K562 (cell line): ENCODE measurements around the gene PEX13.

Experiments used
- BDP1 ChIP-seq: IDR thresholded peaks from 3 replicates; pipeline ENCODE4 v1.6.1; 2011; ENCODE audit not compliant: insufficient read length, insufficient read depth
- CTCF ChIP-seq, 3 experiments: IDR thresholded peaks in 2 of 3; conservative IDR thresholded peaks in 1 of 3; 2 replicates each; pipeline ENCODE4 v1.5.1; 2011 to 2012; ENCODE audit warnings: low read length in 3 of 3, mild to moderate bottlenecking in 3 of 3, control low read depth in 2 of 3, improper control_type of control experiment in 1 of 3, inconsistent platforms in 1 of 3, low read depth in 1 of 3, mixed read lengths in 1 of 3, moderate library complexity in 1 of 3; ENCODE audit not compliant: insufficient read depth in 2 of 3
- GABPB1 ChIP-seq: sonication (generic); formaldehyde crosslinking; IDR thresholded peaks from 2 replicates; pipeline ENCODE4 v1.8.0; 2022; ENCODE audit warnings: mild to moderate bottlenecking, missing genetic modification reagents
- KLF6 ChIP-seq: fragments of 250-450 bp; sonication (Bioruptor Pico); IDR thresholded peaks from 2 replicates; pipeline ENCODE4 v1.4.0; 2020; ENCODE audit warnings: mild to moderate bottlenecking, moderate library complexity, borderline replicate concordance
- NBN ChIP-seq: fragments of 450-650 bp; IDR thresholded peaks from 2 replicates; pipeline ENCODE4 v1.6.1; 2016; ENCODE audit warnings: low read depth, mild to moderate bottlenecking
- RCOR1 ChIP-seq, 2 experiments: IDR thresholded peaks; 2 replicates each; pipeline ENCODE4 v1.6.1; 2012; ENCODE audit warnings: low read depth in 2 of 2, low read length in 2 of 2, borderline replicate concordance in 1 of 2, improper control_type of control experiment in 1 of 2
- ZNF224 ChIP-seq: sonication (generic); formaldehyde crosslinking; IDR thresholded peaks from 2 replicates; pipeline ENCODE4 v1.8.0; 2022; ENCODE audit warnings: mild to moderate bottlenecking, missing genetic modification reagents

GRCh38 chr2:61089797-61090196, 72.3 kb downstream of the PEX13 start:
- TF ChIP-seq ZNF224 (no peak), GABPB1 (no peak), NBN (no peak), RCOR1 (IDR thresholded peaks at IDR 0.05; ENCODE audit: borderline replicate concordance in 1 of 2, low read depth in 2 of 2, low read length in 2 of 2) (no peak), KLF6 (CRISPR knock-in tag) (no peak), CTCF (IDR thresholded peaks at IDR 0.05 in 2 of 3, conservative IDR thresholded peaks at IDR 0.05 in 1 of 3; ENCODE audit: insufficient read depth in 2 of 3, low read depth in 1 of 3, low read length in 3 of 3) (no peak), BDP1 (no peak)
